A549 treated with Hydrocortisone at 1 μM for 4 hours (cell line): ENCODE data around the gene JUP. TPM values are rescaled to one million over a fixed set of nuclear protein-coding genes. Genes with fewer than 3 reads are reported as not detected.

ENCODE experiments used
- total RNA-seq: library from RNA; stranded (reverse); fragments of 200-300 nt; extraction: Qiagen RNA extraction; gene quantifications from 5 replicates; pipeline ENCODE4 v1.2.3, GENCODE V29; 2022

The JUP gene
- 95.1 to 120 TPM (median 110 TPM) in 5 replicates for total RNA-seq

GRCh38 chr17:41786227-41787020, at the start of gene JUP:
Gene JUP (minus strand): TSS chr17:41786711. CDS start chr17:41771854, 14,857 bp downstream.

DNA sequence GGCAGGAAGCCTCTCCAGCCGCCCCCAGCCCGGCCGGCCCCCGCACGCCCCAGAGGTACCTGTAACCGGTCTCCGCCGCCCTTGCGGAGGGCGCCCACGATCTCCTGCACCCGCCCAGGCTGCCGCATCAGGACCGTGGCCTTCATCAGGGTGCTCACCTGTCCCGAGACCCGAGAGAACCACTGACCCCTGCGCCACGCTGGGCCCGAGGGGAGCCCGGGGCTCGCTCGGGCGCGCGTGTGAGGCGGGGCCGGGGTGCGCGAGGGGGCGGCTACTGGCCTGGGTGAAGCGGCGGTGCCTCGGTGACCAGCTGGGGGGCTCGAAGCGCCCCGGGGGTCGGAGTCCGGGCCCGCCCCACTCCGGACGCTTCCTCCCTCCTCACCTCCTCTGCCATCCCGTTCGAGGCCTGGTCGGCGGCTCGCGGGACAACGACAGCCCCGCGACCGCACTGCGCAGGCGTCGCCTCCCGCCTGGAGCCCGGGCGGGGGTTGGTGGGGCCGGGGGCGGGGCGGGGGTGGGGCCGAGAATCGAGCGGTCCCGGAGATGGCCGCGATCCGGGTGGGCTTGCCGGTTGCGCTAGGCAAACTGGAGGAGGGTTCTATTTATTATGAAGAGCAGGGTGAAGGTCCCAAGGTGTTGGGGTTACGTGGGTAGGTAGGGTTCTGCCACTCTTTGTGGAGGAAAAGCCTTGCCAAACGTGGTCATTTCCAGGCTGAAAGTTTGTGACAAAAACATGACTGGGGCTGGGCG, 49.5 kb upstream of the JUP start, which contains the start of gene NT5C3B:
Gene NT5C3B (minus strand): TSS at position 433 of the 750 bp plus-strand sequence. CDS start 39 bp downstream, at position 394.

GRCh38 chr17:41812381-41813151, 26.1 kb upstream of the JUP start, which contains the start of gene FKBP10:
Gene FKBP10 (plus strand): TSS chr17:41813004. CDS start chr17:41813035, 31 bp downstream.

DNA sequence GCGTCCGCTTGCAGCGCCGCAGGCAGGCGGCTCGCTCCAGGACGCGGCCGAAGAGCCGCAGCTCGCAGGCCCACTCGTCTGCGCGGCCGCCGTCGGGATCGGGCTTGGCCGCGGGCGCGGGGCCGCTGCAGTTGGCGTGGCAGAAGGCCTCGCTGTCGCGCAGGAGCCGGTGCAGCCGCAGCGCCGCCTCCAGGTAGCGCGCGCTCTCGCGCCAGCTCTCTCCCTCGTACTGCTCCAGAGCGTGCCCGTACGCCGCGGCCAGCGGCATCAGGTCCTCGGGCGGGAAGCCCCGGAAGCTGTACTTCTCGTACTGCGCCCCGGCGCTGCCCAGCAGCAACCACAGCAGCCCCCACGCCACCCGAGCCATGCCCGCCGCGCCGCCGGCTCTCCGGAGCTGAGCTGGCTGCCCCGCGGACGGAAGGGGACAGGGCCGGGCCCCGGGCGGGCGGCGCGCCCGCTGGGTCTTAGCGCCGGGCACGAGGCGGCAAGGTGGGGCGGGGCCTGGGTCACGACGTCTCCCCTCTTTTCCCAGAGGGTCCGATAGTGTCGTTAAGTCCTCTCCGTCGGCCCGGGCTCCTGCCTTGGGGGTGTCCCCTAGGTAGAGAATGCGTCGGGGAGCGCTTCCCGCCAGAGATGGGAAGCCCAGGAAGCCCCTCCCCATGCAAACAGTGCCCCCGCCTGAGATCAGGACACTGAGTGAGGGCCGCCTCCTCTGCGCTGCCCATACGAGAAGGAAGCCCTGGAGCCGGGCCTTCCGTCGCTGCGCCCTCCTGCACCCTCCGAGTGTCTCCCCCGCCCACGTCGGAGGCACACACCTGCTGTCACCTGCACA, 25.3 kb upstream of the JUP start, which contains the start of gene P3H4:
Gene P3H4 (minus strand): TSS at position 401 of the 832 bp plus-strand sequence. CDS start 34 bp downstream, at position 367.

DNA sequence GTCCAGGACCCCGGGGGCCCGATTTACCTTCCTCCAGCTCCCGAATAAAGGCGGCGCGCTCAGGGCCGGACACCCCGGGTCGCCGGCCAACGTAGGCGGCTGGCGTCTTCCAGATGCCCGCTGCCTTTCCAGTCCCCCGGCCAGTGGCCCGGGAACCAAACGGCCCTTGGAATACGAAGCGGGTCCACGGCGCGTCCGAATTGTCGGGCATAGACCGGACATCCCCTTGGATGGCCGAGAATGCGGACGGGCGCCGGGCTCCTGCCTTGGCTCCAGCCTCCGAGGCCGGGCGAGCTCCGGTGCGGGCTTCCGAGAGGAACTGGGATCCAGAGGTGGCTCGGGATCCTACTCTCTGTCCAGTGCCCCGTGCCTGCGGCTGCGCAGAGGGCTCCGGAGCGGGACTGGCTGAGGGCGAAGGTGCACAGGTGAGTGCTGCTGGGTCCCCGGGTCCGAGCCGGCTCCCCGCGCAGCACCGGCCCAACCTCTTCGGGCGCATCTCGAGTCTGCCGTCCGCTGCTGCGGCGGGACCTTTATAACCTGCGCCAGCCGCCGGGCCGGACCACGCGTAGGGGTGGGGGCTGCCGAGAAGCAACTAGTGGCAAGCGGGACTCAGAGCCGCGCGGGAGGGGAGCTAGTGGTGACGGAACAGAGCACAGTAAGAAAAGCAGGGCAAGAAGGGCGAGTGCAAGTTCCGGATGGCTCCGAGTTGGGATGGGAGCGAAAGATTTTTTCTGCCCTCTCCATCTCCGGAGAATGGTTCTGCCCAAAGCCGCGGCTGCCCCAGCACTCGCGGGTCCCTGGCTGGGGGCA, 52.2 kb downstream of the JUP start, which contains the start of gene HAP1:
Gene HAP1 (minus strand): TSS at position 505 of the 810 bp plus-strand sequence. CDS start 9 bp downstream, at position 496.

GRCh38 chr17:41711669-41712400, 74.7 kb downstream of the JUP start, which contains the start of gene GAST:
Gene GAST (plus strand): TSS chr17:41712331. CDS start chr17:41715437, 3,106 bp downstream.

Other genes starting within 250 kb of the JUP start
- not detected in 5 replicates for gene KRT9, start 214.7 kb downstream of the JUP start, total RNA-seq
- gene KRT14, start 199.8 kb downstream of the JUP start, total RNA-seq = 0.08 to 0.17 TPM (median 0.13 TPM) in 4 of 5 replicates, not detected in the other
- gene KRT16, start 173.9 kb downstream of the JUP start, total RNA-seq = 0.51 to 1.3 TPM (median 1.1 TPM) in 5 replicates
- gene KRT17, start 162.1 kb downstream of the JUP start, total RNA-seq = 0.54 to 1.9 TPM (median 0.78 TPM) in 5 replicates
- 1,220 to 1,509 TPM (median 1,323 TPM) in 5 replicates for gene EIF1, start 97.8 kb downstream of the JUP start, total RNA-seq
- 0.38 to 0.59 TPM in 2 of 5 replicates, not detected in the others for gene GAST, start 74.4 kb downstream of the JUP start, total RNA-seq
- 1.3 to 1.7 TPM (median 1.4 TPM) in 5 replicates for gene HAP1, start 52.1 kb downstream of the JUP start, total RNA-seq
- 29.4 to 36.0 TPM (median 32.0 TPM) in 5 replicates for gene P3H4, start 25.2 kb upstream of the JUP start, total RNA-seq
- gene FKBP10, start 26.3 kb upstream of the JUP start, total RNA-seq = 91.4 to 101 TPM (median 101 TPM) in 5 replicates
- 102 to 111 TPM (median 106 TPM) in 5 replicates for gene NT5C3B, start 49.5 kb upstream of the JUP start, total RNA-seq
- gene KLHL10, start 51.1 kb upstream of the JUP start, total RNA-seq = 0.05 to 0.25 TPM (median 0.10 TPM) in 3 of 5 replicates, not detected in the others
- 2.1 to 5.0 TPM (median 2.9 TPM) in 5 replicates for gene KLHL11, start 78.7 kb upstream of the JUP start, total RNA-seq
- 227 to 340 TPM (median 260 TPM) in 5 replicates for gene ACLY, start 132.2 kb upstream of the JUP start, total RNA-seq
- gene ODAD4, start 143.9 kb upstream of the JUP start, total RNA-seq = 1.1 to 1.7 TPM (median 1.6 TPM) in 5 replicates
- gene CNP, start 180.1 kb upstream of the JUP start, total RNA-seq = 64.1 to 67.9 TPM (median 66.6 TPM) in 5 replicates
- 111 to 114 TPM (median 113 TPM) in 5 replicates for gene DNAJC7, start 230.7 kb upstream of the JUP start, total RNA-seq
- 40.1 to 51.5 TPM (median 44.0 TPM) in 5 replicates for gene NKIRAS2, start 233.4 kb upstream of the JUP start, total RNA-seq